HL-60/S4 treated with phorbol 12-myristate 13-acetate at 8.2 ng/mL for 4 days and 3 days (cell line): ENCODE data around the gene MAN2A1.
"Not testable (repeated sequence)": the region's sequence is repeated elsewhere in the genome, so short reads cannot be mapped to it uniquely, and the experiment has no call there.

Source experiments
- in situ Hi-C: fragments of 300-500 bp; cut with MboI; formaldehyde crosslinking; loops from 2 replicates; pipeline ENCODE4 v1.15.0; 2022; ENCODE audit warnings: low sequenced_read_pairs

Gene MAN2A1

DNA sequence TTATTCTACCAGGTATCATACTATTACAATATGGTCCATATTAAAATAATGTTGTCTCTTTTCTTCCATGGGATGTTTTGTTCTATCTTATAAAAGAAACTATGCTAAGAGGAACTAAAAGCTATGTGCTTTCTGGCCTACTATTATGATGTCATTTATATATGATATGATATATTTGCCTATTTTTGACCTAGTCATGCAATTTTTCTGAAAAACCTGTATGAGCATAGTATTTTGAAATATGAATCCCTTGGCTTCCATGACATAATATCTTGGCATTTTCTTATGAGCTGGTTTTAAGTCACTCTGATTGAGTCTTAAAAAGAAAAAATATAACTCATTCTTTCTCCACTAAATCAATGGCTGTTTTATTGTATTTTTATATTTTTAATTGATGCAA is 60.7 kb downstream of the MAN2A1 start:
- in situ Hi-C loops: no loop called here

- in situ Hi-C loops: no loop called here
Measured at GRCh38 chr5:109753279-109753678, 63.6 kb downstream of the MAN2A1 start.

DNA sequence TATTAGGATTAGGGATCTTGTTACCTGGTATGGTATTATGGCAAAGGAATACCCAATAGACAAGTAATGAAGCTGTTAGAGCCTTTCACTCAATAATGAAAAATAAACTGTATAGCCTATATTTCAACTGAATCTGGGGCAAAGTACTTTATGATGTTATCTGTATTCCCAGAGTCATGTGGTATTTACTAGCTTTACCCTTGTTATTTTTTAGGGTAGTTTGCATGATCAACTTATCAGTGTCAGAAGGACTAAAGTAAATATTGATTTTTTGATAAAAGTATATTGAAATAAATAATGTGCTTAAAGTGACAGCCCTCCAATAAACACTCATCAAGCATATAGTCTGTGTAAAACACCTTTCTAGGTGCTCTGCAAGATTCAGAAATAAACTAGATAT is 64.6 kb downstream of the MAN2A1 start:
- in situ Hi-C loops: no loop called here

DNA sequence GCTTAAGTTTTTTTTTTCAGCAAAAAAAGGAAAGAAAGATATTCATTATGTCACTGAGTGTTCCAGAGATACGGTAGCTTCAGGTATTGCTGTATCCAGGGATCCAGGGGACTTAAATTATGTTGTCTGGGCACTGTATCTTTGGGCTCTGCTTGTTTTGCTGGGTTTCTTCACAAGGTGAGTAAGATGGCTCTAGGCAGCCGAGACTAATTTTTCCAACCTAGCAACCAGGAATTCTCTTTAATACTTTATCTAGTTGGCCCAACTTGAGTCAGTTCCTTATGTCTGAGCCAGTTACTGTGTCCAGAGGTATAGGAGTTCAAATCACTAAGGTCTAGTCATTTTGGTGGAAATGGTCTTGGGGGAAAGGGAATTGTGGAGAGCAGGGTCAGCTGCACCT is 66.0 kb downstream of the MAN2A1 start:
- in situ Hi-C loops: no loop called here

DNA sequence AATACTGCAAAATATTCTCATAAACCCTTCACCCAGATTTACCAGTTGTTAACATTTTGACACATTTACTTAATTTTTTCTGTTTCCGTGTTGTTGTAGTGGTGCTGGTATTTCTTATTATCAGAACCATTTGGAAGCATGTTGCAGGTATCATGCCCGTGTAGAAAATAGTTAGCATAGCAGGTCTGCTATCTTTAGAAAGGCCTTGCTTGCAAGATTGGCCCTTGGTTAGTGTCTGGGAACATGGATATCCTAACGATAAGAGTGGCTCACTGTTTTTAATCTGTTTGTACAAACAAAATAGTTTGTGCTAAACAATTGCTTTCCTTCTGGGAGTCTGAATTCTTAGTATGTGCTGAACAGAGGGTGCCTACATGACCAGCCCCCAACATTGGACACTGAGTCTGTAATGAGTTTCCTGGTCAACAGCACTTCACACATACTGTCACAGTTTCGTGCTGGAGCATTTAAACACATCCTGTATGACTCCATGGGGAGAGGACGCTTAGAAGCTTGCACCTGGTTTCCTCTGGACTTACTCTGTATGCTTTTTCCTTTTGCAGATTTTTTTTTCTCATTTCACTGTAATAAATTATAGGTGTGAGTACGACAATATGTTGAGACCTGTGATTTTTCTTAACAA is 66.9 kb downstream of the MAN2A1 start:
- in situ Hi-C loops: no loop called here

GRCh38 chr5:109757490-109757889 is 67.8 kb downstream of the MAN2A1 start:
- in situ Hi-C loops: no loop called here

GRCh38 chr5:109759306-109759705 is 69.6 kb downstream of the MAN2A1 start:
- in situ Hi-C loops: no loop called here

- in situ Hi-C loops: not testable (repeated sequence)
Measured at GRCh38 chr5:109760130-109760529, 70.4 kb downstream of the MAN2A1 start.

- in situ Hi-C loops: no loop called here
Measured at GRCh38 chr5:109762821-109763220, 73.1 kb downstream of the MAN2A1 start.

DNA sequence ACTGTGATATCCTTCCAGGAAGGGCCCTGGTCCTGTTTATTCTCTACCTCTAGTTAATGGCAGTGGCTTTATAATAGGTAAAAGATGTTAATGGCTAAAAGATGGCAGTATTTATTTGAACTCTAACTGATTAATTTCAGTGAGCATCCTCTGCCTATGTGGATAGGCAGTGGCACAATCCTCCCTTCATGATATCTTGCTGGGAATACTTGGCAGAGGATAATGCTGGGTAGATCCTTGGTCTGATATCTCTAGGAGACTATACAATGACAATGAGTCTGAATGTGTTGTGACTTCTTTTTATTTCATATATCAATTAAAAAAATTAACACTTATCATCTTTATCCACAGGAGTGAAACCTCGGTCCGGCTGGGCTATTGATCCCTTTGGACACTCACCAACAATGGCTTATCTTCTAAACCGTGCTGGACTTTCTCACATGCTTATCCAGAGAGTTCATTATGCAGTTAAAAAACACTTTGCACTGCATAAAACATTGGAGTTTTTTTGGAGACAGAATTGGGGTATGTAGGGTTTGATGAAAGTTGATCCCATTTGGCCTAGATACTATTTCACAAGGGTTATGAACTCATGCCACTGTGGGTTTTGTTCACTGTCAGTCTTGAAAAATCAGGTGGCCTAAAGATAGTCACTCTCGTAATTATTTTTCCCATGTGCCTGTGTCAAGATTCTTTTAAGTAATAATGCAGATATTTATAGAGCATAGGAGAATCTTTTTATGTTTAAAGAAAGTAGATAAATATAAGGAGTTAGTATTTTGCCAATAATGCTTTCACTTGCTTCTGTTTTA is 77.7 kb downstream of the MAN2A1 start:
- in situ Hi-C loops: no loop called here

GRCh38 chr5:109767997-109768396 is 78.3 kb downstream of the MAN2A1 start:
- in situ Hi-C loops: no loop called here

- in situ Hi-C loops: no loop called here
Measured at GRCh38 chr5:109769597-109770291, 80.0 kb downstream of the MAN2A1 start.

GRCh38 chr5:109775130-109775529 is 85.4 kb downstream of the MAN2A1 start:
- in situ Hi-C loops: no loop called here

GRCh38 chr5:109779036-109779735 is 89.5 kb downstream of the MAN2A1 start:
- in situ Hi-C loops: no loop called here

DNA sequence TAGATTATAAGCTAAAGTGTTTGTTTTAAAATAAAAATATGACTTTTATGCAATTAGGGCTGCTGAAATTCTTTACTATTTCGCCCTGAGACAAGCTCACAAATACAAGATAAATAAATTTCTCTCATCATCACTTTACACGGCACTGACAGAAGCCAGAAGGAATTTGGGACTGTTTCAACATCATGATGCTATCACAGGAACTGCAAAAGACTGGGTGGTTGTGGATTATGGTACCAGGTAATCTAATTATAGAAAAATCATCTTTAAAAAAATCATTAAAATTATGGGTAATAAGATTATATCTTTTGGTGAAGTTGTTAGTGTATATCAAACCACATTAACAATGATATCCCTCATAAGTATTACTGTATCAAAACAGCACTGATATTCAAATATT is 95.0 kb downstream of the MAN2A1 start:
- in situ Hi-C loops: no loop called here

- in situ Hi-C loops: no loop called here
Measured at GRCh38 chr5:109786206-109786855, 96.6 kb downstream of the MAN2A1 start.

GRCh38 chr5:109788596-109788995 is 98.9 kb downstream of the MAN2A1 start:
- in situ Hi-C loops: no loop called here

DNA sequence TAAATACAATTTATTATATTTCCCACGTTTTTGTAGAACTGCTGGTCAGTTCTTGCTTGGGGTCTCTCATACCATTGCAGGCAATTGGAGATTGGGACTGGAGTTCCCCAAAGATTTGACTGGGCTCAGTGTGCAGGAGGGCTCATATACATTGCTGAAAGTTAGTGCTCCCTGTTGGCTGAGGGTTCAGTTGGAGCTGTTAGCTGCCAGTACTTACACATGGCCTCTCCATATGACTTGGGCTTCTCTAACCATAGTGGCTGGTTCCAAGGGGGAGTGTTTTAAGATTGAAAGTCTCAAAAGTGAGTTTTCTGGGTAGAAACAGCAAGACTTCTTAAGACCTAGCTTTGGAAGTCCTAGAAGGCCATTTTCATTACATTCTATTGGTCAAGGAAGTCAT is 102.9 kb downstream of the MAN2A1 start:
- in situ Hi-C loops: no loop called here

DNA sequence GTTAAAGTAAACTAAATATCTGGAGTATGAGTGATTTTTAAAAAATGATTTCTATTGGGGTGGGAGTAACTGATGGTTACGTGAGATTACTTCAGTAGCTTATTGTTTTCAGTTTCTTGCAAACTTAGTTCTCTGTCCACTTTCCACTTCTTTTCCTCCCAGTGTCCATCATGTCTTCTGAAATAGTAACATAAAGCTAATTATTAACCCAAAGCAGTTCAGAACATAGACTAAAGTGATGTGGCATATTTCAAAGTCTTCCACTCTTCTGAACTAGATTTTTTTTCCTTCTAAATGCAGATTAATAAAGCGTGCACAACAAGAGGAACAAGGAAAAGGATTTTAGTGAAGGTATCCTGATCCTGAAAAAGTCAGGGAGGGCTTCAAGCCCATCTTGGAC is 114.1 kb downstream of the MAN2A1 start:
- in situ Hi-C loops: no loop called here

DNA sequence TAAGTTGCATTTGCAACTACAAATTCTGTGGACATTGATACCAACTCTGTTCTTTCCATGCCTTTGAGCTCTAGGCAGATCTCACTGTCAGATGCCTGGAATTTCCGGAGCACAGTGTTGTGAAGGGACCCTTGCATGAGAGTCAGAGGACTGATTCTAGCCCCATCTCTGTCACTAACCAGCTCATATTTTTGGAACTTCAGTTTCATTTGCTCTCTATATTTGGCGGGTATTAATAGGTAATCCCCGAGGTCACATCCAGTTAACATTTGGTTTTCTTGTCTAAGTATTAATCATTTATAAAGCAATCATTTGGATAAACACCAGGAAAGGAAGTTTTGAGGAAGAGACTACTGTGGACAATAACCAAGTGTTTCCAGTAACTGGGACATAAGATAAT is 115.7 kb downstream of the MAN2A1 start:
- in situ Hi-C loops: no loop called here

DNA sequence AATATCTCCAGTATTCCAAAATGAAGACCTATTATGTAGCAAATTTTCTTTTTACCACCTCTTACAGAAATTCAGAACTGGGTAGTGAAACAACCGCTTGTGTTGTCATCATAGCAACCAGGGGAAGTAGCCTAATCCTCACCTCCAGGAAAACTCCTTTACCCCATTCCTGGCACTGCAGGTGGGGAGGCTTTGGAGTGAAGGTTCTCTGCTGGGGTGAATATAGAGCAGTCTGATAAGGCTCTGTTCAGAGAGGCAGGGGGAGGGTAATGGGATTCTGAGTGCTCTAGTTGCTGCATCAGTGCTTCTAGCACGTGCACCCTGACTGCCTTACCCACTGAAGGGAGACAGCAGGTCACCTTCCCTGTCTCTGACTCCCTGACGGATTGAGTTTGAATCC is 116.2 kb downstream of the MAN2A1 start:
- in situ Hi-C loops: no loop called here
